CD4-positive, alpha-beta T cell treated with Interleukin-1 beta for 1 hour (primary cell): ENCODE measurements around the gene ZSCAN21.

Experiments used
- DNase-seq, 2 donors: peaks; one replicate each; pipeline ENCODE4 v3.0.0-alpha.2; 2020 to 2022

The ZSCAN21 gene

GRCh38 chr7:100029596-100029995 is 20.0 kb upstream of the ZSCAN21 start:
- no peak for DNase-seq

GRCh38 chr7:100033526-100033925 is 16.0 kb upstream of the ZSCAN21 start:
- DNase-seq: no peak

GRCh38 chr7:100034871-100035510 is 14.6 kb upstream of the ZSCAN21 start:
- DNase-seq: no peak

- no peak for DNase-seq
These were observed 13.7 kb upstream of the ZSCAN21 start for GRCh38 chr7:100035876-100036275.

- DNase-seq: no peak
These were observed 11.2 kb upstream of the ZSCAN21 start for GRCh38 chr7:100038326-100038725.

- no peak for DNase-seq
These were observed 9.0 kb upstream of the ZSCAN21 start for GRCh38 chr7:100040575-100040974.

GRCh38 chr7:100044718-100045117 is 4.9 kb upstream of the ZSCAN21 start:
- DNase-seq: peak in 1 of 2 donors; percentile 11

- DNase-seq: no peak
These were observed 894 bp upstream of the ZSCAN21 start for GRCh38 chr7:100048680-100049079.

GRCh38 chr7:100051611-100052010 is 2.0 kb downstream of the ZSCAN21 start:
- no peak for DNase-seq

GRCh38 chr7:100053215-100053614 is 3.6 kb downstream of the ZSCAN21 start:
- peak; percentile 4 to 54 for DNase-seq

- DNase-seq: no peak
These were observed 7.4 kb downstream of the ZSCAN21 start for GRCh38 chr7:100057006-100057405.

GRCh38 chr7:100059251-100059739 is 9.7 kb downstream of the ZSCAN21 start:
- DNase-seq: no peak

GRCh38 chr7:100061518-100062193 is 12.1 kb downstream of the ZSCAN21 start:
- DNase-seq: no peak

GRCh38 chr7:100063376-100063775 is 13.8 kb downstream of the ZSCAN21 start:
- no peak for DNase-seq

- DNase-seq: no peak
These were observed 14.6 kb downstream of the ZSCAN21 start for GRCh38 chr7:100064162-100064561.

GRCh38 chr7:100065452-100066186 is 16.0 kb downstream of the ZSCAN21 start:
- DNase-seq: no peak

- no peak for DNase-seq
These were observed 17.4 kb downstream of the ZSCAN21 start for GRCh38 chr7:100066953-100067352.

GRCh38 chr7:100069991-100070390 is 20.4 kb downstream of the ZSCAN21 start:
- DNase-seq: no peak

GRCh38 chr7:100071018-100071723 is 21.6 kb downstream of the ZSCAN21 start:
- no peak for DNase-seq

- DNase-seq: no peak
These were observed 22.9 kb downstream of the ZSCAN21 start for GRCh38 chr7:100072462-100072861.

- no peak for DNase-seq
These were observed 25.3 kb downstream of the ZSCAN21 start for GRCh38 chr7:100074841-100075240.

GRCh38 chr7:100075418-100075817 is 25.8 kb downstream of the ZSCAN21 start:
- no peak for DNase-seq

GRCh38 chr7:100077205-100077604 is 27.6 kb downstream of the ZSCAN21 start:
- DNase-seq: no peak
